ENCODE data around the gene B3GAT1.

Gene B3GAT1

DNA sequence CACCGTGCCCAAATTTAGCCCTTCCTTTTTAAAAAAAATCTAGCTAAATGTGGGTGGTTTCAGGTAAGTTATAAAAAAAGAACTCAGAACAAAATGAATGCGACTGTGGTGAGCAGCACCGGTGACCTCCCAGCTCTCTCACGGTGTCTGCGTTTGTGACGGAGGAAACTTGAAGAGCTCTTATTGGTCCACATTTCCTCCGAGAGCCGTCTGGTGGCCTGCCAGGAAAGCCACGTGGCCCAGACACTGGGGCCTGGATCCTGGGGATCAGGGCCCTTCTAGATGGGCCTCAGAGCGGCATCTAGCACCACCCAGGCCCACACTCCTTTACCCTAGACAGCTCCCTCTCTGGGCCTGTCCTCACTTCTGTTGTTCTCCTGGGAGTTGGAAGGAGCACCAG lies 39.5 kb downstream of the B3GAT1 start:
- Histone ChIP-seq H3K4me1 (no peaks in the 10 kb centered on the region), H3K27ac (no peak overlapping the region), H3K9me3 (no peaks in the 10 kb centered on the region), H3K4me3 (no peak overlapping the region), H3K27me3 (no peaks in the 10 kb centered on the region), H3K36me3 (no peaks in the 10 kb centered on the region)
- no peak for TF ChIP-seq CTCF (IDR thresholded peaks at IDR 0.05)
- peak in 1 of 2 donors; percentile 41 for DNase-seq
- intact Hi-C loops (cut with DNase I; ENCODE audit: low total_unique reads): no loop called here

DNA sequence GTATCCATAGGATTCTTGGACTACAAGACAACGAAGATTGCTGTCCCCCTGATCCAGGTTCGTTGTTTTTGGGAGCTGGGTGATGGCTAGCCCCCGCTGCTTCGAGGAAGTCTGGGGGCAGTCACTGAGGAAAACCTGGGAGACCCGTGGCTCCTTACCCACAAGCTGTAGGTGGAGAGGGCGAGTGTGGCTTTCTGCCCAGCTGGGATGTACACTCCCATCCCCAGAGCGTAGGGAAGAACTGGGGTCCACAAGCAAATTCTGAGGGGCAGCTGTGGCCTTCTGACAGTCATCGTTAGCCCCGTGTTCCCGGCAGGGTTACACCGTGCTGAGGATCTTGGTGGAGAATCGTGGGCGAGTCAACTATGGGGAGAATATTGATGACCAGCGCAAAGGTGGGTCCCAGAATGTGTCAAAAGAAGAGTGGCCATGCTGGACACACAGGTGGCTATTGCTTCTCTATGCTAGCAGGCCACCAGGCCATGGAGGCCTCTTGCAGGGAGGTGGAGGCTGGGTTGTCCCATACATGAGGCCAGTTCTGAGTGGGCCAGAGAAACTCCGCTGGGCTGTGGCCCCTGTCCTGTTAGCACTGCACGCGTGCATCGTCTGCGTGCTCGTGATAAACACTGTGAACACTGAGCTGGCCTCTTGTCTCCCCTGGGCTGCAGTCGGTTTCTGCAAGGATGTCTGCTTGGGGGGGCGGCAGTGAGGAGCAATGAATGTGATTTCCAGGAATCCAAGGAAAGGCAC lies 40.4 kb downstream of the B3GAT1 start:
- TF ChIP-seq CTCF (IDR thresholded peaks at IDR 0.05): no peak
- Histone ChIP-seq H3K27ac (no peak overlapping the region), H3K4me3 (no peak overlapping the region), H3K36me3 (no peaks in the 10 kb centered on the region), H3K4me1 (no peaks in the 10 kb centered on the region), H3K27me3 (no peaks in the 10 kb centered on the region), H3K9me3 (no peaks in the 10 kb centered on the region)
- peak in 1 of 2 donors; percentile 48 for DNase-seq
- intact Hi-C loops (cut with DNase I; ENCODE audit: low total_unique reads): no loop called here

DNA sequence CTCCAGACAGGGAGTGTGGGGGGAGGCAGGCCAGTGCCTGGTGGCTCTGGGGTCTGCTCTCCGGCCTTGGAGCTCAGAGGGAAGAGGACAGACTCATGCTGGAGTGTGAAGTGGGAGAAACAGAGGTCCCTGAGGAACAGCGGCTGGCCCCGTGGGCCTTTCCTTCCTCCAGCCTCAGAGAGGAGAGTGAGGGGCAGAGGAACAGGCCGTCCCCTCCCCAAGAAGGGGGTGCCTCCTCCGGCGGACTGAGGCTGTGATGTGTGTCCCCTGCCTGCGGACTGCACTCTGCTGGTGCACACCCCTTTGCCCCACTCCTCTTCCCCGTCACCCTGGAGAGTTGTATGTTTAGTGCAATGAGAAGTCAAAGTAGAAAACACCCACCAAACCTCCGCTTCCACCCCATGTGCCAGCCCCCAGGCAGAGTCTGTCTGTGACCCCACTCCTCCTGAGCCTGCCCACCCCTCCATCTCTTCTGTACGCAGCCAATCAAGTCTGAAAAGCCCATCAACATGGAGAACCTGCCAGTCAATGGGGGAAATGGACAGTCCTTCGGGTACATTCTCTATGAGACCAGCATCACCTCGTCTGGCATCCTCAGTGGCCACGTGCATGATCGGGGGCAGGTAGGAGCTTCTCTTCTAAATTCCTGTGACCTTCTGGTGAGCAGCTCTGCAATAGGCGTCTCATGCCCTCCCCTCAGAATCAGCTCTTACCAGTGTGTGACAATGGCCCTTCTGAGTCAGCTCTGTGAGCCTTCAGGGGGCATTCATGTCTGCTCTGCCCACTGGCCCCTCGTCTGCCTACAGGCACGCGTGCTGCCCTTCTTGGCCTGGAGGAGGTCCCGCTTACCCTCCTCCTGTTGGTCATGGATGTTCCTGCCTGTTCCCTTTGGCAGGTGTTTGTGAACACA lies 41.3 kb downstream of the B3GAT1 start:
- no peaks in the 10 kb centered on the region for H3K4me1 ChIP-seq
- H3K9me3 ChIP-seq: no peaks in the 10 kb centered on the region
- DNase-seq: peak in 1 of 2 donors; percentile 41
- no peaks in the 10 kb centered on the region for H3K27me3 ChIP-seq
- no peak for TF ChIP-seq CTCF (IDR thresholded peaks at IDR 0.05)
- intact Hi-C loops (cut with DNase I; ENCODE audit: low total_unique reads): no loop called here
- H3K27ac ChIP-seq: no peak overlapping the region
- H3K4me3 ChIP-seq: no peak overlapping the region
- no peaks in the 10 kb centered on the region for H3K36me3 ChIP-seq

DNA sequence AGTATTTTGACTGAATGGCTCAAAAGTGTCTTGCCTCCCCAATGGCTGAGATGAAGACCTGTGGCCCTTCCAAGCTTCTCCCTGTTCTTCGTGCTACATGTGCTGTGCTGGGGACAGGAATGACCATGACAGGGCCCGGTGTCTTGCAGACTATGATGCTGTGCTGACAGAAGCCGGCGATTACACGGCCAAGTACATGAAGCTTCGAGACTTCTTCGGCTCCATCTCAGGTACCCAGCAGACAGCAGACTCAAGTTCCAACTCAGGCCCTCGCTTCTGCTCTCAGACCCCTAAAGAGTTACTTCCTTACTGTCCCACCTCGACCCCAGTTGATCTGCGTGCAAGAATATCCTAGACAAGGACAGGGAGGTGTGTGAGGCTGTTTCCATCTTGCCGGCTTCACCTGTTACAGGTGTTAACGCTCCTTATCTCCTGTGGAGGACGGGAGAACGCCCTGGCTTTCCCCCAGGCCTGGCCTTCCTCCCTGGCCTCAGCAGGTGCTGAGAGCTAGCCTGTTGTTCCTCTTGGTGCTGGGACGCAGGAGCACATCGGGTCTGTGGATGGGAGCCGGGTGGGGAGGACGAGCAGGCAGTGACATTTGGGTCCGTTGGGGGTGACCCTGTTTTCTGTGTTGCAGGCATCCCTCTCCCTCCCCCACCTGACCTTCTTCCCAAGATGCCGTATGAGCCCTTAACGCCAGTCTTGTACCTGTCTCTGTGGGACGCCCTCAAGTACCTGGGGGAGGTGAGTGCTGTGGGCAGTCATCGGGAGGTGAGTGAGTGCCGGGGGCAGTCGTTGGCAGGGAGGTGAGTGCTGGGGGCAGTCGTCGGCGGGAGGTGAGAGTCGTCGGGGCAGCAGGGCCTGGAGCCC lies 42.2 kb downstream of the B3GAT1 start:
- H3K9me3 ChIP-seq: no peaks in the 10 kb centered on the region
- H3K4me3 ChIP-seq: no peak overlapping the region
- intact Hi-C loops (cut with DNase I; ENCODE audit: low total_unique reads): no loop called here
- H3K27me3 ChIP-seq: no peaks in the 10 kb centered on the region
- no peaks in the 10 kb centered on the region for H3K4me1 ChIP-seq
- TF ChIP-seq CTCF (IDR thresholded peaks at IDR 0.05): no peak
- no peaks in the 10 kb centered on the region for H3K36me3 ChIP-seq
- H3K27ac ChIP-seq: no peak overlapping the region
- DNase-seq: peak in 1 of 2 donors; percentile 55

DNA sequence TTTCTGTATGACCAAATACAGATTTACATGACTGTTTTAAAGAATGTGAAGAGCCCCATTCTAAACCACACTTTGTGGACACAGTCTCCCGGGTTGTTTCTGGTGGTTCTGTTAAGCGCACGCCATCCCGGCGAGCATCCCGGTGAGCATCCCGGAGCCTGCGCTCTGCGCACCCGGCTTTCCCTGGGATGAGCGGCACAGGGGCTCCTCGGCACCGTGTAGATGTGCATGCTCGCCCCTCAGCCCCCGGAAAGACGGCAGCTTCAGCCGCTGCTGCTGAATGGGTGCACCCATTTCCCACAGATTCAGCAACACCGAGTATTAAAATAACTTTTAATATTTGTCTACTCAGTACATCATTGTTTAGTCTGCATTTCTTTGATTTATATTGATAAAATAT lies 44.3 kb downstream of the B3GAT1 start:
- Histone ChIP-seq H3K4me1 (no peaks in the 10 kb centered on the region), H3K27ac (no peak overlapping the region), H3K9me3 (no peaks in the 10 kb centered on the region), H3K36me3 (no peaks in the 10 kb centered on the region), H3K4me3 (no peak overlapping the region), H3K27me3 (peaks cover 0 to 7% of the 10 kb centered on the region in 2 donors)
- no peak for TF ChIP-seq CTCF (IDR thresholded peaks at IDR 0.05)
- DNase-seq: peak in 1 of 2 donors; percentile 28
- intact Hi-C loops (cut with DNase I; ENCODE audit: low total_unique reads): no loop called here

Measured in tibial artery (tissue), 4 donors.